Measurements from ENCODE around the gene RALB.
"Not testable (repeated sequence)": the region's sequence is repeated elsewhere in the genome, so short reads cannot be mapped to it uniquely, and the experiment has no call there.

Gene RALB

GRCh38 chr2:120317180-120317533 is 64.5 kb downstream of the RALB start:
- DNase-seq = no peak

- no peak for DNase-seq
Measured at GRCh38 chr2:120317916-120318315, 65.3 kb downstream of the RALB start.

GRCh38 chr2:120318626-120319025 is 66.0 kb downstream of the RALB start:
- no peak for DNase-seq

- no peak for DNase-seq
Measured at GRCh38 chr2:120319123-120319522, 66.5 kb downstream of the RALB start.

- DNase-seq = no peak
Measured at GRCh38 chr2:120319686-120320317, 67.2 kb downstream of the RALB start.

- DNase-seq = no peak
Measured at GRCh38 chr2:120320318-120320851, 67.7 kb downstream of the RALB start.

GRCh38 chr2:120320887-120321556 is 68.4 kb downstream of the RALB start:
- DNase-seq = not testable (repeated sequence)

- DNase-seq = no peak
Measured at GRCh38 chr2:120321721-120322284, 69.2 kb downstream of the RALB start.

GRCh38 chr2:120322329-120322728 is 69.7 kb downstream of the RALB start:
- no peak for DNase-seq

GRCh38 chr2:120323214-120323613 is 70.6 kb downstream of the RALB start:
- DNase-seq = no peak

GRCh38 chr2:120323807-120324399 is 71.3 kb downstream of the RALB start:
- no peak for DNase-seq

- no peak for DNase-seq
Measured at GRCh38 chr2:120324933-120325332, 72.3 kb downstream of the RALB start.

- DNase-seq = no peak
Measured at GRCh38 chr2:120326066-120326465, 73.4 kb downstream of the RALB start.

- no peak for DNase-seq
Measured at GRCh38 chr2:120330946-120331822, 78.5 kb downstream of the RALB start.

GRCh38 chr2:120331903-120332302 is 79.3 kb downstream of the RALB start:
- no peak for DNase-seq

- no peak for DNase-seq
Measured at GRCh38 chr2:120332384-120332783, 79.7 kb downstream of the RALB start.

GRCh38 chr2:120334068-120334467 is 81.4 kb downstream of the RALB start:
- no peak for DNase-seq

- no peak for DNase-seq
Measured at GRCh38 chr2:120336749-120337148, 84.1 kb downstream of the RALB start.

- DNase-seq = no peak
Measured at GRCh38 chr2:120338015-120338414, 85.4 kb downstream of the RALB start.

GRCh38 chr2:120341977-120342376 is 89.3 kb downstream of the RALB start:
- DNase-seq = no peak

- DNase-seq = no peak
Measured at GRCh38 chr2:120342446-120342845, 89.8 kb downstream of the RALB start.

- DNase-seq = no peak
Measured at GRCh38 chr2:120343100-120343432, 90.4 kb downstream of the RALB start.

Data from CD4-positive, alpha-beta T cell treated with Interleukin-10 for 1 hour (primary cell).